Fibroblast of peridontal ligament (primary cell): ENCODE measurements around the gene ACOT11.

Experiments
- DNase-seq: peaks from one replicate; pipeline ENCODE4 v3.0.0-alpha.2; 2010; ENCODE audit errors: extremely low read depth

The ACOT11 gene

GRCh38 chr1:54564312-54565112 lies 16.5 kb downstream of the ACOT11 start:
- DNase-seq = no peak

GRCh38 chr1:54565113-54565501 lies 17.1 kb downstream of the ACOT11 start:
- no peak for DNase-seq

- no peak for DNase-seq
Observed at GRCh38 chr1:54566438-54567141, 18.6 kb downstream of the ACOT11 start.

GRCh38 chr1:54567961-54568360 lies 19.9 kb downstream of the ACOT11 start:
- DNase-seq = peak; percentile 37

- DNase-seq = peak; percentile 4
Observed at GRCh38 chr1:54569339-54569738, 21.3 kb downstream of the ACOT11 start.

GRCh38 chr1:54570161-54570560 lies 22.1 kb downstream of the ACOT11 start:
- DNase-seq = no peak

GRCh38 chr1:54571326-54571725 lies 23.3 kb downstream of the ACOT11 start:
- DNase-seq = no peak

GRCh38 chr1:54571803-54572541 lies 23.9 kb downstream of the ACOT11 start:
- DNase-seq = no peak

GRCh38 chr1:54572542-54572850 lies 24.5 kb downstream of the ACOT11 start:
- DNase-seq = no peak

GRCh38 chr1:54574158-54574778 lies 26.2 kb downstream of the ACOT11 start:
- DNase-seq = no peak

- no peak for DNase-seq
Observed at GRCh38 chr1:54575161-54575560, 27.1 kb downstream of the ACOT11 start.

- no peak for DNase-seq
Observed at GRCh38 chr1:54575605-54576290, 27.7 kb downstream of the ACOT11 start.

GRCh38 chr1:54577612-54578011 lies 29.6 kb downstream of the ACOT11 start:
- peak; percentile 29 for DNase-seq

GRCh38 chr1:54579337-54579781 lies 31.3 kb downstream of the ACOT11 start:
- DNase-seq = no peak

GRCh38 chr1:54580856-54581550 lies 33.0 kb downstream of the ACOT11 start:
- no peak for DNase-seq

- DNase-seq = peak; percentile 81
Observed at GRCh38 chr1:54581621-54582035, 33.6 kb downstream of the ACOT11 start.

GRCh38 chr1:54582566-54583306 lies 34.7 kb downstream of the ACOT11 start:
- DNase-seq = no peak

- DNase-seq = no peak
Observed at GRCh38 chr1:54583307-54583686, 35.3 kb downstream of the ACOT11 start.

GRCh38 chr1:54583871-54584270 lies 35.8 kb downstream of the ACOT11 start:
- no peak for DNase-seq

GRCh38 chr1:54584575-54584974 lies 36.5 kb downstream of the ACOT11 start:
- no peak for DNase-seq
